Measurements from ENCODE around the gene ZMYM4.
"Not testable (repeated sequence)": the region's sequence is repeated elsewhere in the genome, so short reads cannot be mapped to it uniquely, and the experiment has no call there.

Gene ZMYM4

GRCh38 chr1:35268282-35269200 lies at the start of gene ZMYM4:
ZMYM4 (plus strand) TSS chr1:35268709; CDS start chr1:35269047, 338 bp downstream.
- DNase-seq (ENCODE audit: low spot score): peak; percentile 91

DNA sequence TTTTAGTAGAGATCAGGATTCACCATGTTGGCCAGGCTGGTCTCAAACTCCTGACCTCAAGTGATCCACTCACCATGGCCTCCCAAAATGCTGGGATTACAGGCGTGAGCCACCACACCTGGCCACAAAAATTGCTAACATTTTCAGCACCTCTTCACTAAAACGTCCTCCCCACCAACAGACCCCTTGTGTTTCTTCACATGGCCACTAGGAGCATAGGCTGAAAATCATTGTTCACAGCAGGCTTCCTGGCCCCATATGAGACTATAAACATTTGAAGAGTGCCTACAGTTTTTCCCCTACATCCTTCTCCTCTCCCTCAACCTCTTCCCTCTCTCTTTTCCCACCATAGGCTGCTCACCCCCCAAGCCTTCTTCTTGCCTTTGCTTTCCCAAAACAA lies 47.5 kb upstream of the ZMYM4 start:
- DNase-seq (ENCODE audit: low spot score): no peak

DNA sequence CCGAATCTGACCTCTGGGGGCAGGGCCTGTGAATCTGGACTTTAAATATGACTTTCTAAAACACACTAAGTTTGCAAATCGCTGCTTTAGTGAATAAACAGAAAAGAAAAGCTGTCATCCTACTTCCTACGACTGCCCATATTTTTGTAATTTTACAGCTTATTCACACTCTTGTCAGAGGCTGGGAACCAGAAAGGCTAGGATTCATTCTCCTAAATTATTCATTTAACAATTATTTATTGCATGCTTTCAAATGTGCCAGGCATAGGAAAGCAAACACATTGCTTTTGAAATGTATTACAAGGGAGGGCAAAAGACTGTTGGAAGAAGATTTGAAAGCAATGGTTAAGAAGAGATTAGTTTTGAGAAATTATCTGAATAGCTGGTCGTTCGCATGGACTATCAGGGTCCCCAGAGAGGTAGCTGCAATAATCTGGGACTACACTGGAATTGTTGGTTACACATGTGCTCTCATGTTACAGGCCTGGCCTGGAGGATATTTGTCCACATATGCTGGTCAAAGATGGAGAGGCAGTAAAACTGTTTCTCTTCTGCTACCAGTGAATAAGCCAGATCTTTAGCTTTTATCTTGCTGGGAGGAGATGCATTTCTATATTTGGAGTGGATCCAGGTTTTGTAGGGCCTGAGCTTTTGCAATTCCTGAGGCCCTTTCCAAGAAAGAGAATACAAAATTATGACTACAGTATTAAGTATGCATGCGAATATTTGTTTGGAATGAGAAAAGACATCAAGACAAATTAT lies 46.0 kb upstream of the ZMYM4 start:
- DNase-seq (ENCODE audit: low spot score): no peak

GRCh38 chr1:35223084-35223630 lies 45.4 kb upstream of the ZMYM4 start:
- no peak for DNase-seq (ENCODE audit: low spot score)

DNA sequence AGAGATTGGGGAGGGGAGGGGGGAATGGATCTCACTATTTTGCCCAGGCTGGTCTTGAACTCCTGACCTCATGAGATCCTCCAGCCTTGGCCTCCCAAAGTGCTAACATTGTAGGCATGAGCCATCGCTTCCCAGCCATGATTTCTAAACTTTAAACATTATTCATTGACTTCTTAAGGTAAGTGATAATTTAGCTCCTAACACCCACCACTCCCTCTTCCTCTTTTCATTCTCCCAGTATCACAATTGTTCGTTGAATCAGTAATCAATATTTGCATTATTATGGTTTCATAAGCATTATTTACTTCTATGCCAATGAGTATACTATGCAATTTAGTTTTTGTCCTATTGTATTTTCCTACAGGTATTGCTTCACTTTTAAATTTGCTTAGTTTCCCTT lies 42.0 kb upstream of the ZMYM4 start:
- DNase-seq (ENCODE audit: low spot score): no peak

DNA sequence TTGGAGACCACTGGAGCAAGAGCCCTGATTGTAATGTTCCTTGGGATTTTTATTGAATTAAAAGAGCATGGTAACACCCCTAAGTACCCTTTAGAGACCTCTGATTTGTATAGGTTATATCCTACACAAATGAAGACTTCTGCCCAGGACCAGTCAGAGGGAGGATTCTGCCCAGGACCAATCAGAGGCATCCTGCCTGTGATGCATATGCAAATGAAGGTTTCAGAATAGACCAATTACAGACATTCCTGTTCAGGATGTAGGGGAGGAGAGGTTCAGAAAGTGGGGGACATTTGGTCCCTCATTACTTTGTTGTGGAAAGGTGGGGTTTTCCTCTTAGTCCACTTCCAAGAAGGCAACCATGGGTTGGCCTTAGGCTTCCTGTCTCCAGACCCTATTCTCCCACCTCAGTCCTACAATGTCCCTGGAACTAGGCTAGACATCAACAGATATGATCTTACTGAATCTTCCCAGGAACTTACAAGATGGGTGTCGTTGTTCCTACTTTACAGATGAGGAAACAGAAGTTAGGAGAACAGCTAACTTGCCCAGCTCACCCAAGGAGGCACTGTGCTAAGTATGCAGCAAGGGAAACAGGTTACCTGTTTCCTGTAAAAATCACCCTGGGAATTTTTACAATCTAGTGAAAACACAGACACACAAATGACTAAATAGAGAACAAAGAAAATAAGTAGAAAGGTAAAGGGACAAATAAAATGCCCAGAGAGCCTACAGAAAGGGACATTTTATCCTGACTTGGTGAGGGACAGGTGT lies 38.7 kb upstream of the ZMYM4 start:
- DNase-seq (ENCODE audit: low spot score): no peak

DNA sequence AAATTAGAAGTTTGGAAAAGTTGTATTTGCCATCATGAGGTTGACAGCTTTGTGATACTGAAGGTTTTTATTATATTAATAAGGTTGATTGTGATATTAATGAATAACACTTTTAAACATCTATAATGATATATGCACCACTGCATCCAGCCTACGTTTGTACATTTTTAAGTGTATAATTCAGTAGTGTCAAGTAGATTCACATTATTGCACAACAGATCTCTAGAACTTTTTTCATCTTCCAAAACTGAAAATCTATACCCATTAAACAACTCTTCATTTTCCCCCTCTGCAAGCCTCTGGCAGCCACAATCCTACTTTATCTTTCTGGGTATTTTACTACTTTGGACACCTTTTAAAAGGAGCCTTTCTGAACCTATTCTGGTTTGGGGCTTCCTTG lies 37.2 kb upstream of the ZMYM4 start:
- no peak for DNase-seq (ENCODE audit: low spot score)

GRCh38 chr1:35236772-35237171 lies 31.7 kb upstream of the ZMYM4 start:
- DNase-seq (ENCODE audit: low spot score): not testable (repeated sequence)

DNA sequence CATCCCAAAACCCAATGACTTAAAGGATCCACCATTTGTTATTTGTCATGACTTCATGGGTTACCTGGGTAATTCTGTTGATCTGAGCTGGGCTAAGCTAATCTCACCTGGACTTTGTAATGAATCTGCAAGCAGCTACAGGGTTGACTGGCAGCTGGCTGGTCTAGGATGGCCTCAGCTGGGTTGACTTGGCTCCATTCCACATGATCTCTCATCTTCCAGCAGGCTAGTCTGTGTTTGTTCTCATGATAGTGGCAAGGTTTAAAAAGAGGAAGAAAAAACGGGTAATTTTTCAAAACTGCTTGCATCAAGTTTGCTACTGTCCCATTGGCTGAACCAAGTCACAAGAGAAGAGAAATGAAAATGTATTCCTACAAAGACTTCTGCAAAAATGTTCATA lies 24.8 kb upstream of the ZMYM4 start:
- no peak for DNase-seq (ENCODE audit: low spot score)

DNA sequence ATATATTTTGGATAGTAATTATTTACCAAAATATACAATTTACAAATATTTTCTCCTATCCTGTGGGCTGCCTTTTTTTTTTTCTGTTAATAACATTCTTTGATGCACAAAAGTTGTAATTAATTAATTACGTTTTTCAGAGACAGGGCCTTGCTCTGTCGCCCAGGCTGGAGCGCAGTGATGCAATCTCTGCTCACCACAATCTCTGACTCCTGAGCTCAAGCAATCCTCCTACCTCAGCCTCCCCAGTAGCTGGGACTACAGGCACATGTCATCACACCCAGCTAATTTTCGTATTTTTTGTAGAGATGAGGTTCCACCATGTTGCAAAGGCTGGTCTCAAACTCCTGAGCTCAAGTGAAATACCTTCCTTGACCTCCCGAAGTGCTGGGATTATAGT lies 21.3 kb upstream of the ZMYM4 start:
- DNase-seq (ENCODE audit: low spot score): no peak

DNA sequence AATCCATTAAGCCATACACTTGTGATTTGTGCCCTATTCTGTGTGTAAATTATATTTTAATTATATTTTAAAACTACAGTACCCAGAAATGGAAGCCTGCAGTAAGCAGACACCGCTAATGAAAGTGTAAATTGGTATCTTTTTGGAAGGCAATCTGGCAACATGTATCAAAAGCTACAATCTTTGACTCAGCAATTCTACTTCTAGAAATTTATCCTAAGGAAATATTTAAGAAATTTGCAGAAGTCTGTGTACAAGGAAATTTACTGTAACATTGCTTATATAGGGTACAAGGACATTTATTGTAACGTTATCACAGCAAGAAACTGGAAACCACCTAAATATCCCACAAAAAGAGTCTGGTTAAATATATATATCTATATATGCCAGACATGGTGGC lies 14.6 kb upstream of the ZMYM4 start:
- no peak for DNase-seq (ENCODE audit: low spot score)

- no peak for DNase-seq (ENCODE audit: low spot score)
These were observed 13.2 kb upstream of the ZMYM4 start for GRCh38 chr1:35255276-35255675.

- DNase-seq (ENCODE audit: low spot score): no peak
These were observed 8.9 kb upstream of the ZMYM4 start for GRCh38 chr1:35259561-35259960.

DNA sequence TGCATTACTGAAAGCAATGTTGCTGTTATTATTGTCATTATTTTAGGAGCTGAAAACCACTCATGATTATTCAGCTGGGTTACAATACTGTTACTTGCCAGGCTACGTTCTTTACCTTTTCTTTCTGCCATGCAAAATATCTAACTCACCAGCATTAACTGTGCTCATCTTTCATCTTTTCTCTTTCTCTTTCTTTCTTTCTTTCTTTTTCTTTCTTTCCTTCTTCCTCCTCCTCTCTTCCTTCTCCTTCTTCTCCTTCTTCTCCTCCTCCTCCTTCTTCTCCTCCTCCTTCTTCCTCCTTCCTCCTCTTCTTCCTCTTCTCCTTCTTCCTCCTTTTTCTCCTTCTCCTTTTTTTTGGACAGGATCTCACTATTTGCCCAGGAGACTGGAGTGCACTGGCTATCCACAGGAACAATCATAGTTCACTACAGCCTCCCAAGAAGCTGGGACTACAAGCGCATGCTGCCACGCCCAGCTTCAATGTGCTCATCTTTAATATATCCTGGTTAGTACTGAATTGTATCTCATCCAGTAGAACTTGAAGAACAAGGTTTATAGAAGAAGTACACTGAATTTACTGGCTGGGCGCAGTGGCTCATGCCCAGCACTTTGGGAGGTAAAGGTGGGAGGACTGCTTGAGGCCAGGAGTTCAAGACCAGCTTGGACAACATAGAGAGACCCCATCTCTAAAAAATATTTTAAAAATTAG lies 6.9 kb upstream of the ZMYM4 start:
- no peak for DNase-seq (ENCODE audit: low spot score)

- no peak for DNase-seq (ENCODE audit: low spot score)
These were observed 4.5 kb upstream of the ZMYM4 start for GRCh38 chr1:35264035-35264434.

DNA sequence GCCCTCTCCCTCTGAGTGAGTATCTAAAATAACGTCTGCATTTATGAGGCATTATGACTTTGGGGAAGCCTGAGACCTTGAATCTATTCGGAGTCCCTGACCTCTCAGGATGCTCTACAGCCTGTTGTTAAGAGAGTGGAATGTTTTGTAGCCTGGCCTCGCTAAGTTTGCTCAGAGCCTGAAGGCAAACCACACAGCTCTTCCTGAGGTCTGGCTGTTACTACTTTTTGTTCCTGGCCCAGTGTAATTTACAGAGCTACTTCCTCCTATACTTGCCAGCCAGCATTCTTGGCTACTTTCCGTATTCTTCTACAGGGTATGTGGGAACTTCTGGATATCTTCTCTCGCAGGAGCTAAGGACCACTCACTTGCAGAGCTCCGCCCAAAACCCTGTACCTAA lies 3.6 kb upstream of the ZMYM4 start:
- peak; percentile 47 for DNase-seq (ENCODE audit: low spot score)

DNA sequence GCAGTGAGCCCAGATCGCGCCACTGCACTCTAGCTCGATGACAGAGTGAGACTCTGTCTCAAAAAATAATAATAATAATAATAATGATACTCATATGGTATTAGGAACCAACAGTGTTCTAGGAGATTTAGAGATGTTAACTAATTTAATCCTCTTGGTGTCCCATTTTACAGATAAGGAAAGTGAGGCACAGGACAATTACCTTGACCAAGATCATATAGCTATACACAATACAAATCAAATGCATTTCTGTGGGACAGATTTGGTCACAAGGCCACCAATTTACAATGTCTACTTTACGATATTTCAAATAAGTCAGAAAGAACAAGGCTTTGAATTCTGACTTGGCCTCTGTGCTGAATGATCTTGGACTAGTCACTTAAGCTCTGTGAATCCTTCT lies 2.2 kb upstream of the ZMYM4 start:
- no peak for DNase-seq (ENCODE audit: low spot score)

DNA sequence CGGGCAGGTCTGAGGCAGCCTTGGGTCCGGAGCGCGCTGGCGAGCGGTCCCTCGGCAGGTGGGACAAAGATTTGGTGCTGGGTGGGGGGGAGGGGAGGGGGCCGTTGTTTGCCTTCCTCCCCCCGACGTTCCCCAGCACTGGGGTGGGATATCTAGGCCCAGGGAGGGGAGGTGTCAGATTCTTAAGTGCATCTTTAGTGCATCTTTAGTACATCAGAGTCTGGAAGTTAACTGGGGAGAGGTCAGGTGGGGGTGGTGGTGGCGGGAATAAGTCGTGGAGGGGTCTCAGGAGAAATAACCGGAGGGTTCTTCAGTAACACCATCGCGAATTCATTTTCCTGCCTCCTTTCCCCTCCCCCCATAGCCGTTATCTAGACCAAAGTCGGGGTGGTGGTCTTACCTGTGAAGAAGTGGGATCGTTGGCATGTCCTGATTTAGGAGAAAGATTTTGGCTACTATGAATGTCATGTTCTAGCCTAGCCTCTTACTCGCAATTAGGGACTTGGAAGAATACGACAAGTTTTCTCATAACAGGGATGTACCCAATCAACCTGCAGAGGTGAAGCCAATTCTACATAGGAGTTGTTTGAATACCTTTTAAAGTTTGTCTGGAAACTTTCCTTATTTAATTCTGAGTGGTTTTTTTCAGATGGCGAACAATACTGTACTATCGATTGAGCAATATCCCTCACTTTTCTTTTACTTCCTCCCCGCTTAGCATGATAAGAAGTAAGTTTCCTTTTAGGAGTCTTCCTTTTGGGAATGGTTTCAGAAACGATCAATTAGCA lies 886 bp downstream of the ZMYM4 start:
- DNase-seq (ENCODE audit: low spot score): no peak

DNA sequence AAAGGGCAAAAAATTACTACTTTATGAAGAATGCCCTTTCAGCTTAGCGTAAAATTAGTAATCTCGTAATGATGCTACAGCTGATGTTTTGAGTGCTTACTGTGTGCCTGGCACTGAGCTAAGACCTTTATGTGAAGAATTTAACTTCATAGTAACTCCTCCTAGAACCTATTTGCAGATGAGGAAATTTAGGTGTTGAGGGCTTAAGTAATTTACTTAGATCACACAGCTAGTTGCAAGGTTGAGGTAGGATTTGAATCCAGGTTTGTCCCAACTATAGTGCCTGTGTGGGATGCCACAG lies 1.4 kb downstream of the ZMYM4 start:
- no peak for DNase-seq (ENCODE audit: low spot score)

DNA sequence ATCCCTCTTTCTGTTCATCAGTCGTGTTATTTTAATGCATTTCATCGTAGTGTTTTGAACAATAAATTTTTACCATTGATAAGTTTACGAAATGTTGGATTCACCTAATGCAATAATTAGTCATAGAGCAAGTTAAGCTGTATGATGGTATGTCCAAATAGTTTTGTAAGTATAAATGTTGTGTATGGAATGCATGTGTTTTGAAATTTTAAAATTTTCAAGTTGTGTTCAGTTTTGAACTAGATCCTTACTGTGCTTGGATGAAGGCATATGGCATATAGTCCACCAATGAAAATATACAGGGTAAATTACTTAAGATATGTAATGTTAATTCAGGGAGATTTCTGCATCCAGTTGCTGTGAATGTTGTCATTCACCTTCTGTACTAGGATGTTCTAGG lies 2.3 kb downstream of the ZMYM4 start:
- no peak for DNase-seq (ENCODE audit: low spot score)

GRCh38 chr1:35274197-35274596 lies 5.7 kb downstream of the ZMYM4 start:
- DNase-seq (ENCODE audit: low spot score): no peak

Data from pons (tissue), 1 donor.